B cell (primary cell): ENCODE data around the gene LRRC4C.

Experiments used
- EZH2 ChIP-seq: IDR thresholded peaks from 2 replicates; pipeline ENCODE4 v1.6.1; 2012; ENCODE audit warnings: borderline replicate concordance, low read depth, mild to moderate bottlenecking, moderate library complexity, low read length; ENCODE audit not compliant: insufficient read depth, poor library complexity, severe bottlenecking
- TF ChIP-seq, protein P1 (sequence below): fragments of 200-600 bp; IDR thresholded peaks from one replicate; pipeline ENCODE4 v1.8.0; 2022; ENCODE audit warnings: antibody characterized with exemption, mild to moderate bottlenecking

DNA sequence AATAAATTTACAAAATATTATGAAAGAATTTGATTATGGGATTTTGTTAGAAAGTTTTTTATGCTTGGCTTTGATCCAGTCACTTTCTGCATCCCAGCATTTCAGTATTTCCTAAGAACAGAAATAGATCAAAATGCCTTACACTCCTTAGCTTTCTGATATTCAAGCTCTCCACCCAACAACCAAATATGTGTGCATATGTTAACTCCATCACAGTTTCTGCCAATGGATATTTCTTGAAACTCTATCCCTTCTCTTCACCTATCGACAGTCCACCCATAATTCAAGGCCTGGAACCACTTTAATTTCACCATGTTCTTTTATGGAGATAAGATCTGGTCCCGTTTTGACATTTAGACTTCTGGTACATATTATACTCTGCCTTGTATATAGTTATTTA lies 565.0 kb downstream of the LRRC4C start:
- TF ChIP-seq, protein P1, sequence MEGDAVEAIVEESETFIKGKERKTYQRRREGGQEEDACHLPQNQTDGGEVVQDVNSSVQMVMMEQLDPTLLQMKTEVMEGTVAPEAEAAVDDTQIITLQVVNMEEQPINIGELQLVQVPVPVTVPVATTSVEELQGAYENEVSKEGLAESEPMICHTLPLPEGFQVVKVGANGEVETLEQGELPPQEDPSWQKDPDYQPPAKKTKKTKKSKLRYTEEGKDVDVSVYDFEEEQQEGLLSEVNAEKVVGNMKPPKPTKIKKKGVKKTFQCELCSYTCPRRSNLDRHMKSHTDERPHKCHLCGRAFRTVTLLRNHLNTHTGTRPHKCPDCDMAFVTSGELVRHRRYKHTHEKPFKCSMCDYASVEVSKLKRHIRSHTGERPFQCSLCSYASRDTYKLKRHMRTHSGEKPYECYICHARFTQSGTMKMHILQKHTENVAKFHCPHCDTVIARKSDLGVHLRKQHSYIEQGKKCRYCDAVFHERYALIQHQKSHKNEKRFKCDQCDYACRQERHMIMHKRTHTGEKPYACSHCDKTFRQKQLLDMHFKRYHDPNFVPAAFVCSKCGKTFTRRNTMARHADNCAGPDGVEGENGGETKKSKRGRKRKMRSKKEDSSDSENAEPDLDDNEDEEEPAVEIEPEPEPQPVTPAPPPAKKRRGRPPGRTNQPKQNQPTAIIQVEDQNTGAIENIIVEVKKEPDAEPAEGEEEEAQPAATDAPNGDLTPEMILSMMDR: no peak
- no peak for TF ChIP-seq EZH2
